Activated naive CD4-positive, alpha-beta T cell treated with anti-CD3 and anti-CD28 coated beads, Interleukin-2, amount 50 U/mL, for 72 hours (primary cell): ENCODE measurements around the gene RPS21. TPM values are rescaled to one million over a fixed set of nuclear protein-coding genes. Genes with fewer than 3 reads are reported as not detected.
"Not testable (repeated sequence)": the region's sequence is repeated elsewhere in the genome, so short reads cannot be mapped to it uniquely, and the experiment has no call there.

Experiments
- ATAC-seq, 2 donors: fragments of 150-1000 bp; cut with Tn5 transposase; 2 replicates each; pipeline ENCODE4 v1.10.0; 2021; ENCODE audit warnings: mild to moderate bottlenecking in 2 of 2, moderate library complexity in 2 of 2
- DNase-seq, 2 donors: peaks; one replicate each; pipeline ENCODE4 v3.0.0; 2021 to 2022; ENCODE audit warnings: low spot score in 2 of 2
- H3K27ac Mint-ChIP-seq, 2 donors: one replicate each; pipeline ENCODE4 v1.8.0; 2022; ENCODE audit warnings: mild to moderate bottlenecking in 2 of 2, mixed read lengths in 2 of 2
- H3K36me3 Mint-ChIP-seq, 2 donors: one replicate each; pipeline ENCODE4 v1.8.0; 2022; ENCODE audit warnings: mixed read lengths in 2 of 2
- H3K9me3 Mint-ChIP-seq, 2 donors: one replicate each; pipeline ENCODE4 v1.8.0; 2022; ENCODE audit warnings: mixed read lengths in 2 of 2
- total RNA-seq, 2 donors: library from RNA; stranded (reverse); gene quantifications; one replicate each; pipeline ENCODE4 v1.2.3, GENCODE V29; 2022

The RPS21 gene
- total RNA-seq, 2 donors from 2014 or later: 2,243 to 2,653 TPM

GRCh38 chr20:62419759-62420158 lies 32.9 kb downstream of the RPS21 start:
- H3K27ac Mint-ChIP-seq: no peak overlapping the region
- ATAC-seq (no peak), DNase-seq (no peak)
- no peaks in the 10 kb centered on the region for H3K9me3 Mint-ChIP-seq
- no peaks in the 10 kb centered on the region for H3K36me3 Mint-ChIP-seq

DNA sequence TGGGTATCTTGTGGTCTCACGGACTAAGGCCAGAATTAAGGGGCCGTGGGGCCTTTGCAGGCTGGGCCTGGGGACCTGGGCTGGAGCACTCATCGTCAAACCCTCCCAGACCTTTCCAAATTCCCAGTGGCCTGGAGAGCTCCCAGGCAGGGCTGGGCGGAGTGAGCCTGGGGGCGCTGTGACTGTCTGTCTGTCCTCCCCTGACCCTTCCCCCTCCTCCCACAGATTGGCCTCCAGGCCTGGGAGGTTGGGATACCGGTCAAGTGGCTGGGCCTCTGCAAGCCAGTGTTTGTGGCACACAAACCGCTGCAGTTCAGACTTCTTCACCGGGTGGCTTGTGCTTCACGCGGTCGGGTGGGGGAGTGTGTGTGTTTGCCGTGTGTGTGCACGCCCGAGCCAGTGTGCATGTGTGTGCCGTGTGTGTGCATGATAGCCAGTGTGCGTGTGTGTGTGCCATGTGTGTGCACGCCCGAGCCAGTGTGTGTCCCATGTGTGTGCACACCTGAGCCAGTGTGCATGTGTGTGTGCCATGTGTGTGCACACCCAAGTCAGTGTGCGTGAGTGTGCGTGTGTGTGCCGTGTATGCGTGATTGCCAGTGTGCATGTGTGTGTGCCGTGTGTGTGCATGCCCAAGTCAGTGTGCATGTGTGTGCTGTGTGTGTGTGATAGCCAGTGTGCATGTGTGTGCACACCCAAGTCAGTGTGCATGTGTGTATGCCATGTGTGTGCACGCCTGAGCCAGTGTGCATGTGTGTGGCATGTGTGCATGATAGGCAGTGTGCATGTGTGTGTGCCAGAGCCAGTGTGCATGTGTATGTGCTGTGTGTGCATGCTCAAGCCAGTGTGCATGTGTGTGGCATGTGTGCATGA lies 34.2 kb downstream of the RPS21 start:
- no peak overlapping the region for H3K27ac Mint-ChIP-seq

DNA sequence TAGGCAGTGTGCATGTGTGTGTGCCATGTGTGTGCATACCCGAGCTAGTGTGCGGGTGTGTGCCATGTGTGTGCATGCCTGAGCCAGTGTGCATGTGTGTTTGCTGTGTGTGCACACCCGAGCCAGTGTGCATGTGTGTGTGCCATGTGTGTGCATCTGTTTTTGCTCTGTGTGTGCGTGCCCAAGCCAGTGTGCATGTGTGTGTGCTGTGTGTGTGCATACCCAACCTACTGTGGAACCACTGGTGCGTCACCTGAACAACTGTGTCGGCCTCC lies 34.8 kb downstream of the RPS21 start:
- DNase-seq (no peak), ATAC-seq (no peak)
- Mint-ChIP-seq H3K36me3 (no peaks in the 10 kb centered on the region), H3K9me3 (no peaks in the 10 kb centered on the region), H3K27ac (no peak overlapping the region)

More for the DNA sequence above, 34.2 kb downstream of the RPS21 start:
- H3K36me3 Mint-ChIP-seq: no peaks in the 10 kb centered on the region
- H3K9me3 Mint-ChIP-seq: no peaks in the 10 kb centered on the region
- ATAC-seq (no peak), DNase-seq (no peak)

DNA sequence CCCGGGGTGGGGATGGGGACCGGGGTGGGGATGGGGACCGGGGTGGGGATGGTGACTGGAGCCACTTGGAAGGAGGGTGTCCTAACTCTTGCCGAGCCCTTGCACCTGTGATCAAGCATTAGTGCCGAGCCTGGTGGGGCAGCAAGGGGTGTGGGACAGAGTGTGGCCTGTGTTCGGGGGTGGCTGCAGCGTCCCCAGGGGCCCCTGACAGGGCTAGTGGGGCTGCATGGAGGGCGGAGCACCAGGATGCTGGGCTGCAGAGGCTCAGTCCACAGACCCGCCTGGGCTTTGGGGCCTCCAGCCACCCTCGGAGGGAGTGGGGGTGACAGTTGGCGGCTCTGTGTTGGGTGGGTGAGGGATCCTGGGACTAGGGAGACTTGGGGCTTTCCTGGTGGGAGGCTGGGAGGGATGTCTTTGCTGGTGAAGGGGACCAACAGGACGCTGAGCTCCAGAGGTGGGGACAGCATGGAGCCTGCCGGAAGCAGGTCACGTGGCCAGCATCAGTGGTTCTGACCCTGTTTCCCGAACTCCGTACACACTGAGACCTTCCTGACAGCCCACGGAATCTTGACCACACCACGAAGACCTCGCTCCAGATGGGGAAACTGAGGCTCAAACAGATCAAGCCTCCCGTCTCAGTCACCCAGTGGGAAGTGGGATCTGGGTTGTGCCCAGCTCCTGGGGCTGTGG lies 35.9 kb downstream of the RPS21 start:
- no peak for ATAC-seq
- H3K36me3 Mint-ChIP-seq: no peaks in the 10 kb centered on the region

DNA sequence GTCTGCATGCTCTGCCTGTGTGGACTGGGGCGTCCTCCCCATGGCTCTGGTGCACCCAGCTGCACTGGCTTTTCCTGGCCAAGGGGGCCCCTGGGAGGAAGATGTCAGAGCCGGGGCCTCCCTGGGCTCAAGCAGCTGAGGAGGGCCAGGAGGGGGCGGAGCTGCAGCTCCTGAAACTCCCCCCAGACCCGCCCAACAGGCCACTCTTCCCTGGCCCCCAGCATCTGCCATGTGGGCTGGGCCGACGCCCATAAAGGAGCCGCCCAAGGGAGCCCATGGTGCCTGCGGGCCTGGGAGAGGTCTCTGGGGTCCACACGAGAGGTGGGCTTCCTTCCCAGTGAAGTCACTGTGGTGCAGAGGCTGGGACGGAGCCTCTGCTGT lies 36.4 kb downstream of the RPS21 start:
- H3K27ac Mint-ChIP-seq: no peak overlapping the region
- no peaks in the 10 kb centered on the region for H3K36me3 Mint-ChIP-seq
- no peaks in the 10 kb centered on the region for H3K9me3 Mint-ChIP-seq
- ATAC-seq (no peak), DNase-seq (no peak)

More for the DNA sequence above, 35.9 kb downstream of the RPS21 start:
- Mint-ChIP-seq H3K27ac (no peak overlapping the region), H3K9me3 (no peaks in the 10 kb centered on the region)
- no peak for DNase-seq

DNA sequence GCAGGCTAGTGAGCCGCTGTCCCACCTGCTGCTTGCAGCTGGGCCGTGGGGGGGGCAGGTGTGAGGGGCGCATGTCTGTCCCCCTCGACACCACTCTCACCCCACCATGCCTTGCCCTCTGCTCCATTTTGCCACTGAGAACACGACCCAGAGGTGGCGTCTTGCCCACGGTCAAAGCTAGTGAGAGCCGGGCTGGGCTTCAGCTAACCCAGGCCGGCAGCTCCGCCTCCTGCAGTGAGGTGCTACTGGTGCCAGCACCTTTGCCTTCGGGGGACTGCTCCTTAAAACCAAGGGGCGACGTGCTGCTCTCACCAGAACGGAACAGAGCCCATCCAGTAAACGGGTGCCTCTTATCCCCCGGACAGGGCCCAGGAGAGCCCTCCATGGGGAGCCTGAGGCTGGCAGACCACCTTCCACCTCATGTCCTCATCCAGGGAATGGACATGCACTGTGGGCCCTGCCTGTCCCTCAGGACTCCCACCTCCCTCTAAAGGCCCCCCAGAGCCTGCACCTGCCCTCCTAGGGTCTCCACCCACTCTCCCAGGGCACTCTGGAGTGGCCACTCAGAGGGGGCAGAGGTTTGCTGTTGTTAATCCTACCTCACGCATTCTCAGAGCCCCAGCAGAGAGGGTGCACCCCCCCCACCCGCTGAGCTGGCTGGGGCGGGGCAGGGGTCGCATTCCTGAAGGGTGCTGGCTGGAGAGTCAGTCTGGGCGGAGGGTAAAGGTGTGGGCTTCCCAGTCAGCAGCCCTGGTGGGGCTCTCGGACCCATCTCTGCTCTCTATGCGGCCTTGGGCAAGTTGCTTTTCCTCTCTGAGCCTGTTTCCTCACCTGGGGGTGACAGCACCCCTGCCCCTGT lies 37.6 kb downstream of the RPS21 start:
- ATAC-seq (no peak), DNase-seq (no peak)
- H3K9me3 Mint-ChIP-seq: no peaks in the 10 kb centered on the region
- H3K27ac Mint-ChIP-seq: no peak overlapping the region
- H3K36me3 Mint-ChIP-seq: no peaks in the 10 kb centered on the region

DNA sequence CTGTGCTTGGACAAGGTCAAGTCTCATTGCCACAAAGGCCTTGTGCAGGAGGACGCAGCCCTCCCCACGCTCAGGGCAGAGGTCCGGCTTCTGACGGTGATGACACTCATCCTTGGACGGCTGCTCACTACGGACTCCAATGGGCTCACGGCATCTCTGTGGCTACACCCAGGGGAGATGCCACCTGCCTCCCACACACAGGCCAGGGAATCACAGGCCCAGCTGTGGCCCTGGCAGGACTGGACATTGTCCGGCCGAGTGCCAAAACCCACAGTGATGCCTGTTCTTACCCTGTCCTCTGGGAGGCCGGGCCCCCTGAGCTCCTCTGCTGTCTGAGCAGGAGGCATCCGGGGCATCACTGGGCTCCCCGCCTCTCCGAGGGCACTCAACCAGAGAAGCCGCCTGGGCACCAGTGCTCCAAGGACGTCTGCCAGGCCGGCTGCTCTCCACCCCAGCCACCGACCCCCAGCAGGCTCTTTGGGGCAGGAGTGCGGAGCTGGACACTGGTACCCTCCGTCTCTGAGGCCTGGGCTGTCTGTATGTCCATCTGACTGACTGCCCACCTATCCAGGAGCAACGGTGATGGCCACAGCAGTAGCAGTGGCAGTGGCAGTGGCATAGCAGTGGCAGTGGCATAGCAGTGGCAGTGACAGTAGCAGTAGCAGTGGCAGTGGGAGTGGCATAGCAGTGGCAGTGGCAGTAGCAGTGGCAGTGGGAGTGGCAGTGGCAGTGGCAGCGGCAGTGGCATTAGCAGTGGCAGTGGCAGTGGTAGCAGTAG lies 38.6 kb downstream of the RPS21 start:
- no peak for DNase-seq
- H3K27ac Mint-ChIP-seq: no peak overlapping the region
- no peaks in the 10 kb centered on the region for H3K36me3 Mint-ChIP-seq
- no peak for ATAC-seq
- no peaks in the 10 kb centered on the region for H3K9me3 Mint-ChIP-seq

DNA sequence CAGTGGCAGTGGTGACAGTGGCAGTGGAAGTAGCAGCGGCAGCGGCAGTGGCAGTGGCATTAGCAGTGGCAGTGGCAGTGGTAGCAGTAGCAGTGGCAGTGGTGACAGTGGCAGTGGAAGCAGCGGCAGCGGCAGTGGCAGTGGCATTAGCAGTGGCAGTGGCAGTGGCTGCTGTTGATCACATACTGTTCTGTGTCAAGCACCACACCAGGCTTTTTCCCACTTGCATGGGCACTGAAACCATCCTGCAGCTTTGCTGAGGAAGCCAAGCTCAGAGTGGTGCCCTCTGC lies 39.1 kb downstream of the RPS21 start:
- H3K36me3 Mint-ChIP-seq, H3K9me3 Mint-ChIP-seq: not testable (repeated sequence)

DNA sequence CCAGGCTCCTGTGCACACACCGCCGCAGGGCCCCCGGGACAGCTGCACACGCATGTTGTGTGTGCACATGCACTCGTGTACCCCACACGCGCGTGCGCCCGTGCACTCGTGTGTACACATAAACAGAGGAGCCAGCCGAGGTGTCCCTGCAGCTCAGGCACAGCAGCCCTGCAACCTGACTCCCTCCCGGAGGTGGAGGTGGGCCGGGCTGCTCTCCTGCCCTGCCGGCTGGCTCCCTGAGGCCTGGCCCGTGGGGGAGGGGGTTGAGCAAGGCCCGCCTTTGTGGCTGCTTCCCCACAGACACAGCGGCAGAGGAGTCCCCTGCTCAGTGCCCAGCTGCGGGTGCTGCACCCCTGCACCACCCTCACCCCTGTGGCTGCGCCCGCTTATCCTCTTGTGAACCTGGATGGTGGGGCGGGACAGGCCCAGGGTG lies 39.8 kb downstream of the RPS21 start:
- H3K36me3 Mint-ChIP-seq: no peaks in the 10 kb centered on the region
- H3K9me3 Mint-ChIP-seq: no peaks in the 10 kb centered on the region

More for the DNA sequence above, 39.1 kb downstream of the RPS21 start:
- DNase-seq, ATAC-seq, H3K27ac Mint-ChIP-seq: not testable (repeated sequence)

DNA sequence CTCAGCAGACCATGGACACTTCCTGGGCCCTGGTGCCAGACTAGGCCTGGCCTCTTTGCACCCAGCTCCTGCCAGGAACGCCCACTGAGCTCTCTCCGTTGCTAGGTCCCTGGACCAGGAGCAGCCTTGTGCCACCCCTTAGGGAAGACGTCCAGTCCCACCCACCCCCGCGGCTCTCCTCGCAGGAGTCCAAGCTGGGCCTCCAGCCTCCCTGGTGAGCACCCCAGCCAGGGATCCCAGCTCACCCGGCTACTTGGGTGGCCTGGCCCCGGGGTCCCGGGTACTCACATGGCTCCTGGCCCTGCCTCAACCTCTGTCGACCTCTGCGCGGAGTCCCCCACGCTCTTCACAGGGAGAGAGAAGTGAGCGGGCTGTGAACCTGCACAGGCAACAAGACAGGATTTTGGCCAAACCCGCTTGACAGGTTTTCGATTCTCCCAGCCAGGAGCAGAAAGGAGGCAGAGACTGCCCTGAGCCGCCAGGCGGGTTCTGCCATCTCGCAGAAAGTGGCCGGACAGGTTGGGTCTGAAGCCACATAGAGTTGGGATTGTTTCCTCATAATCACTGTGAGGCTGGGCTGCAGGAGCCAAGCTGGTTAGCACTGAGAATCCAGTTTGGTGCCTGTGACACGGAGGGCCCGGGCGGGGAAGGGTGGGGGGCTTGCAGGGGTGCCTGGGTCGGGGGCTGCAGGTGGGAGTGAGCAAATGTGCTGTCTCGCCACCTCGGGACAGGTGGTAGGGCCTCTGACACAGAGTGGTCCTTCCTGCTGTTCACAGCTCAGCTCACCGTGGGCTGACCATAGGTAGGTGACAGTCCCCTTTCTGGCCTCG lies 40.5 kb downstream of the RPS21 start, which contains the start of gene RBBP8NL:
Gene RBBP8NL, minus strand, starts transcription at position 368 of the 830 bp plus-strand sequence. CDS start 7,892 bp downstream, outside the sequence.
- Mint-ChIP-seq H3K27ac (no peak within 1 kb of the TSS), H3K9me3 (no peaks in the 10 kb centered on the region), H3K36me3 (no peaks in the 10 kb centered on the region)
- ATAC-seq: no peak
- DNase-seq: no peak

More for the DNA sequence above, 39.8 kb downstream of the RPS21 start:
- no peak overlapping the region for H3K27ac Mint-ChIP-seq
- DNase-seq (no peak), ATAC-seq (no peak)

DNA sequence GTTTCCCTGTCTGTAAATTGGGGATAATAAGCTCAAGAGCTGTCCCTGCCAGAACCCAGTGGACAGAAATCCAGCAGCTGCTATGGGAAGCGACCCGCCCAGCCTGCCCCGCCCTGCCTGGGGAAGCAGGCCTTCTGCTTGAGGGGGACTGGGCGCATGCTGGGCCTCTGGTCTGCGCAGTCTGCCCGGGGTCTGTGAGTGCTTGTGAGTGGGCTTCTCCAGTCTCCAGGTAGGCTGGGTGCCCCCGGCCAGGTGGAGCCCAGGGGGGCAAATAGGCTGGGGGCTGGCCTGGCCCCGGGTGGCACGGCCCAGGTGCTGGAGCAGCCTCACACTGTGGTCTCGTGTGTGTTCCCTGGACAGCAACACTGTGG lies 41.1 kb downstream of the RPS21 start:
- ATAC-seq (no peak), DNase-seq (no peak)
- Mint-ChIP-seq H3K36me3 (no peaks in the 10 kb centered on the region), H3K9me3 (no peaks in the 10 kb centered on the region), H3K27ac (no peak overlapping the region)

- Mint-ChIP-seq H3K36me3 (no peaks in the 10 kb centered on the region), H3K9me3 (no peaks in the 10 kb centered on the region), H3K27ac (no peak overlapping the region)
- DNase-seq: no peak
- no peak for ATAC-seq
Measured at GRCh38 chr20:62428396-62429295, 41.7 kb downstream of the RPS21 start.

DNA sequence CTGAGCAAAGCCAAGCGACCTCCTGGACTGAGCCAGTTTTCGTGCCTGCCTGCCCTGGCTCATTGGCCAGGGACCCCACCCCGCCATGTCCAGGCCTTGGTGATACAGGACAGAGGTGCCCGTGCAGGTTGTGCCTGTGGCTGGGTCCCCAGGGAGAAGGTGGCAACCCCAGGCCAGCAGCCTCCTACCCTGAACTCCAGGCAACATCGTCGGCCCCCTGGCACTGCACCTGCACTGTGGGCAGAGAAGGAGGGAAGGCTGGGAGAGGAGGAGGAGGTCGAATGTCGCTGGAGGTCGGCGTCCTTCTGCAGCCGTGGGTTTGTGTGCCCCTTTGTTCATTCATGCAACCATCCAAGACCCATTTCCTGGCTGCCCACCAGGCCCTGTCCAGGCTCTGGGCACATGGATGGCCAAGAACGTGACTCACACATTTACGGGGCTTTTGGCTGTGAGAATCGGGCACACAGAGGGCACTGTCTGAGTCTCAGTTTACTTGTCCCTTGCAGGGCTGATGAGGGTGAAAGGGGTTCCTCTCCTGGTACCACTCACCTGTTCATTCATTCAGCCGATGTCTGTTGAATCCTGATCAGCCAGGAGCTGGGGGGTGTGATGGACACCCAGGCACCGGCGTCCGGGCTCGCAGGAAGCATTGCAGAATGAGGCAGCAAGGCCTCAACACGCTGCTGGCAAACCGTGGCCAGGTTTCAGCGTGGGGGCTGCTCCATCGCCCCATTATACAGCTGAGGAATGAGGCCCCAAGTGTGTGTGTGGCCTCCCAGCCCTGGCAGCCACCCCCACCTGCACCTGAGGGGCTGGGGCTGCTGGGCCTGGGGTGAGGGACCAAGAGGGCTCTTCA lies 42.8 kb downstream of the RPS21 start:
- Mint-ChIP-seq H3K27ac (no peak overlapping the region), H3K36me3 (no peaks in the 10 kb centered on the region), H3K9me3 (no peaks in the 10 kb centered on the region)
- ATAC-seq: no peak
- DNase-seq: no peak

GRCh38 chr20:62430311-62430853 lies 43.5 kb downstream of the RPS21 start:
- DNase-seq (no peak), ATAC-seq (no peak)
- H3K27ac Mint-ChIP-seq: no peak overlapping the region
- no peaks in the 10 kb centered on the region for H3K9me3 Mint-ChIP-seq
- no peaks in the 10 kb centered on the region for H3K36me3 Mint-ChIP-seq
